GM18511 (cell line): ENCODE data around the gene GNS.
"Not testable (repeated sequence)": the region's sequence is repeated elsewhere in the genome, so short reads cannot be mapped to it uniquely, and the experiment has no call there.

Experiments
- ATAC-seq: cut with Tn5 transposase; IDR thresholded peaks from one replicate; pipeline ENCODE4 v1.9.1; 2021; ENCODE audit warnings: mild to moderate bottlenecking, moderate library complexity; ENCODE audit not compliant: unreplicated experiment

Gene GNS

GRCh38 chr12:64780132-64780530, 20.9 kb upstream of the GNS start:
- ATAC-seq: no peak

DNA sequence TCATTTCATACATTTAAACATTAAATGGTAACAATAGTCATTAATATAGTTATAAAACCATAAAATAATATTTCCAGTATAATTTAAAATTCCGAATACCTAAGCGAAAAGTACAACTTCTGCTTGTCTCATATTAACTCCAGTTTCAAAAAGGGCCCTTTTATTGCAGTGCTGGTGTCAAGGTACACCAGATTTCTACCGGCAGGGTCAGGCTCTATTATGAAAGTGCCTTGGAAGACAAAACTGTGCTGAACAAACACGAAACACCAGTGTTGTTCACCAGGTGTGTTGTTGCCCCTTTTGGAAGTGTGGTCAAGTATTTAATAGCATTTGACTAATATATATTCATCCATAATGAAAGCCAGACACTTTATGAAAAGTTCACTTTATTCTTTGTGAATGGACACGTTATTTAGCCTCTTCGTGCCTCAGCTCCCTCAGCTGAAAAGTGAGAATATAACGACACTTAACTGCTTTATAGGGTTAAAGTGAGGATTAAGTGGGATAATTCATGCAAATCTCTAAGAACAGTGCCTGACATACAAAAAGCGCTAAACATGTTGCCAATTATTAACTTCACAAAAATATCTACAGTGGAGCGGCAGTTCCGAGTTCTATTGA, 20.3 kb upstream of the GNS start:
- ATAC-seq: no peak

DNA sequence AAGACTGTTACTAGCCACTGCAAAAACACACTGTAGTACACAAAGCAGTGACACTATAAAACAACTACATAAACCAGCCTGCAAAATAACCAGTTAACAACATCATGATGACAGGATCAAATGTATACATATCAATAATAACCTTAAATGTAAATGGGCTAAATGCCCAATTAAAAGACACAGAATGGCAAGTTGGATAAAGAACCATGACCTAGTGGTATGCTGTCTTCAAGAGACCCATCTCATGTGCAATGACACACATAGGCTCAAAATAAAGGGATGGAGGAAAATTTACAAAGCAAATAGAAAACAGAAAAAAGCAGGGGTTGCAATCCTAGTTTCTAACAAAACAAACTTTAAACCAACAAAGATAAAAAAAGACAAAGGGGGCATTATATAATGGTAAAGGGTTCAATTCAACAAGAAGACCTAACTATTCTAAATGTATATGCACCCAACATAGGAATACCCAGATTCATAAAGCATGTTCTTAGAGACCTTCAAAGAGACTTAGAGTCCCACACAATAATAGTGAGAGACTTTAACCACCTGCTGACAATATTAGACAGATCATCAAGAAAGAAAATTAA, 16.0 kb upstream of the GNS start:
- ATAC-seq: not testable (repeated sequence)

GRCh38 chr12:64773386-64773785, 14.2 kb upstream of the GNS start:
- no peak for ATAC-seq

- no peak for ATAC-seq
These were observed 8.3 kb upstream of the GNS start for GRCh38 chr12:64767495-64767894.

DNA sequence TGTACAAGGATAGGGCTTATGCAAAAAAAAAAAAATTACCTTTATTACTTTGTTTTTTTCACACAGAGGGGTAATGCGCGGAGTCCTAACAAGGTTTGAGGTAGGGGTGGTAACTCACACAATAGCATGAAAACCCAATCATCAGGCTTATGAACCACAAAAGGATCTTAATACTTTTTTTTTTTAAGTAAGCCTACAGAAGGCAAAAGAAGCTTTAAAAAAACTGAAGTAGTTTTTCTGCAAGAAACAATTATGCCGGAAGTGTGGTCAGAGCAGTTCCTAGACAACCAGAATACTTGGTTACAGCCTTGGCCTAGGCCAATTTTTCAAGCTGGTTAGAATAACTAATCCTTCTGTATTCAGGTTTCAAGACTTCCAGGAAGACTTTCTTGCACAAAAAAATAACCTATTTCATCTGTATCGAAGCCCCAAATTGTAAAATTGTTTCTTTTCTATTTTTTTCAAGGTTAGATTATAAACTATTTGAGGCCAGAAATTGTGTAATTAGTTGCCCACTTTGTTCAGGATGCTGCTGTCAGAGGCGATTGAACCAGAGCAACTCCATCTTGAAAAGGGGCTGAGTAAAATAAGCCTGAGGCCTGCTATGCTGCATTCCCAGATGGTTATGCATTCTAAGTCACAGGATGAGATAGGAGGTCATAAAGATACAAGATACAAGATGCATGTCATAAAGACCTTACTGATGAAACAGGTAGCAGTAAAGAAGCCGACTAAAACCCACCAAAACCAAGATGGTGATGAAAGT, 1.8 kb upstream of the GNS start:
- ATAC-seq: no peak

DNA sequence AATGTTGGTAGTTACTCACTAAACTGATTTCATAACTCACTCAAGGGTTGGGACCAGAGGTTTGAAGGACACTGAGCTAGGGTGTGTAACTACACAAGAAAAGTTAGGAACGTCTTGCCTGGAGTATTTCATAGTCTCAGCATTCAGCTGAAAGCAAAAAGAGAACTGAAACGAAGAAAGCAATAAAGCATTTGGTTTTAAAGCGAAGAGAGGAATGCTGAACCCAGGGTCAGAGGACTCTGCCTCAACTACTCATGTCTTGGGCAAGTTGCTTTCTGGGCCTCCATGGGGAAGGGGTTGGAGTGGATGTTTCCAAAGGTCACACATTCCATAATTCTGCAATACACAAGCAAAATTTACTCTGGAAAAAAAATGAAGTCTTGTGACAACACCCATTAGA, 1.4 kb downstream of the GNS start:
- no peak for ATAC-seq

GRCh38 chr12:64756376-64756775, 2.8 kb downstream of the GNS start:
- peak; percentile 39 for ATAC-seq

DNA sequence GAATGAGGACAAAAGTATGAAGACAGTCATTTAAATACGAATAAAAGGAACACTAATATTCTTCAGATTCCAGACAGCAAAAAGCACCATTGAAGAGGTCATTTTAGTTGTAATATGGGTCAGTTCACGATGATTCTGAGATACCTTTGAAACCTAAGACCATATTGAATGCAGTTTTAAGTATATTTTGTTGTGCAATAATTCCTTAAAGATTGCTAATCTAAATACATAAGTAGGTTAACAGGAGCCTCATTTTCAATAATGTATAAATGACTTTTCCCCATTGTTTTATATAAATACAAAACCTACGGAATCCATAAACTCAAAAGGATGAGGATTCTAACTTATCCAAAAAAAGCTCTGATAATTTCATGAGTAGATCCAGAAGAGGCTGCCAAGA, 5.8 kb downstream of the GNS start:
- ATAC-seq: no peak

DNA sequence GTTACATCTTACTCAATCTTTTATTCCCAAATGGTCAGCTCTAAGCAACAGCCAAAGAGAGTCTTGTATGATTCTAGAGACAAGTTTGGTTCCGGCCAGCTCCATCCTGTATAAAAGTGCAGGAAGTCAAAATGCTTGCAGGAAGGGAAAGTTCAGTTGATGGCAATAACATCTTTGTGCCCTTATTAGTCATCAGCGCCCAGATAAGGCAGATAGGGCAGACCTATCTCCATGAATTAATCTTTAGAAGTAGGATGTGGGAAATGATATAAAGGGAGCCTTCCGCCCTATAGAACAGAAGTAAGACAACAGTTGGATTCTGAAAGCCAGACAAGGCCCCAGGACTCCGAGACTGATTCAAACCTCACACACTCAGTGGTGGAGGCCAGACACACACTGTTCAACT, 6.4 kb downstream of the GNS start:
- no peak for ATAC-seq

- no peak for ATAC-seq
These were observed 7.2 kb downstream of the GNS start for GRCh38 chr12:64752032-64752431.

GRCh38 chr12:64749461-64750200, 9.6 kb downstream of the GNS start:
- no peak for ATAC-seq

DNA sequence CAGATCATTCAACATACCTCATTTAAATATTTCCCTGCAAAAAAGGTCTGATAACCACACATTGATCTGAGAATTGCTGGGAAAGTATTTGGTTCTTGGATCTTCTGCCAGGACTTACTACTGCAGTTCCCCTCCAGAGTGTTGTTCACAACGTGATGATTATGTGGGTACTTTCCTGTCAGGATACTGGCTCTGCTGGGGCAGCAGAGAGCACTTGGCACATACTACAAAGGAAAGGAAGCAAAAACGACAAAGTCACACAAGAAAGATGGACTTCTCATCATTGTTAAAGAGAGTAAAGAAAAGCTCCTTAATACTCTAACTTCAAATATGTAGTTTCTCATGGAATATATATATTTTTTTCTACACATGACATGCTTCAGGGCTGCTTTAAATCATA, 11.5 kb downstream of the GNS start:
- ATAC-seq: no peak

DNA sequence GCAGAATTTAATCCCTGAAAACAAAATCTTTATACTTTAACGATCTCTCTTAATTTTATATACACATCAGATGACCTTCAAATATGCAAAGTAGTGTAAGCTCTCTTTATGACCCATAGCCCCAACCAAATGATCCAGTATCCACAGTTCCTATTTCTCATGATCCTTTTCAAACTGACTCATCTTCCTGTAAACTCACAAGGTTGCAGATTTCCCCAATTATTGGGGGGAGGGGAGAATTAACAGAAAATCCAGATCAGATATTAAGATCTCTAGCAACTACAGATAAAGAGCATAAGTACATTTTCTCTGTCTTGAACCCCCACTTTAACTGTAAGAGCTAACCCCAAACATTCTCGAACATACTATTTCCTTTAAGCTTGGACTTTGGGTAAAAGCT, 12.5 kb downstream of the GNS start:
- ATAC-seq: no peak

DNA sequence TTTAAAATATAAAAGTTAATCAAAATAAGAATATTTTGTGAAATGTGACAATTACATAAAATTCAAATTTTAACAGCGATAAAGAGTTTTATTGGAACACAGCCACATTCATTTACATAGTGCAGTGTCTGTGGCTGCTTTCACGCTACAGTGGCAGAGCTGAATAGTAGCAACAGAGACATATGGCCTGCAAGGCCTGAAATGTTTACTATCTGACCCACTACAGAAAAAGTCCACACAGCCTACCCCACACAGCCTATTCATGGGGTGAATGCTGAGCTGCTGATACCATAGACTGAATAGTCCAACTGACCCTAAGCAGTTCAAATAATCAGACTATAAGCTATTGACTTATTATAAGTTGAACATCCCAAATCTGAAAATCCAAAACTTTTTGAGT, 13.2 kb downstream of the GNS start:
- no peak for ATAC-seq

DNA sequence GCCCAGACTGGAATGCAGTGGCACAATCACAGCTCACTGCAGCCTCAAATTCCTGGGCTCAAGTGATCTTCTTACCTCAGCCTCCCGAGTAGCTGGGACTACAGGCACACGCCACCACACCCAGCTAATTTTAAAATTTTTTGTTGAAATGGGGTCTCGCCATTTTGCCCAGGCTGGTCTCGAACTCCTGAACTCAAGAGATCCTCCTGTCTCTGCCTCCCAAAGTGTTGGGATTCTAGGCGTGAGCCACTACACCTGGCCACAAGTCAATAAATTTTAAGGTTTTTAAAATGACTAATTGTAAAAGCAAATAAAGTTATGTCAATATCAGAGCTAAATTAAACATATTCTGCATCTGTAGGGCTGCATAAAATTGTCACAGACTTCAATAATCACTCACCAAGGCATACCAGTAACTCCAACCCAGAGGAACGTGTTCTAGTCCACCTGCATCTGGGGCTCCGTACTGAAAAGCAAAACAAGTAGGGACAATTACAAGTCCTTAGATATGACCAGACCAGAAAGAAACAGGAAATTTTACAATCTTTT, 13.9 kb downstream of the GNS start:
- no peak for ATAC-seq

DNA sequence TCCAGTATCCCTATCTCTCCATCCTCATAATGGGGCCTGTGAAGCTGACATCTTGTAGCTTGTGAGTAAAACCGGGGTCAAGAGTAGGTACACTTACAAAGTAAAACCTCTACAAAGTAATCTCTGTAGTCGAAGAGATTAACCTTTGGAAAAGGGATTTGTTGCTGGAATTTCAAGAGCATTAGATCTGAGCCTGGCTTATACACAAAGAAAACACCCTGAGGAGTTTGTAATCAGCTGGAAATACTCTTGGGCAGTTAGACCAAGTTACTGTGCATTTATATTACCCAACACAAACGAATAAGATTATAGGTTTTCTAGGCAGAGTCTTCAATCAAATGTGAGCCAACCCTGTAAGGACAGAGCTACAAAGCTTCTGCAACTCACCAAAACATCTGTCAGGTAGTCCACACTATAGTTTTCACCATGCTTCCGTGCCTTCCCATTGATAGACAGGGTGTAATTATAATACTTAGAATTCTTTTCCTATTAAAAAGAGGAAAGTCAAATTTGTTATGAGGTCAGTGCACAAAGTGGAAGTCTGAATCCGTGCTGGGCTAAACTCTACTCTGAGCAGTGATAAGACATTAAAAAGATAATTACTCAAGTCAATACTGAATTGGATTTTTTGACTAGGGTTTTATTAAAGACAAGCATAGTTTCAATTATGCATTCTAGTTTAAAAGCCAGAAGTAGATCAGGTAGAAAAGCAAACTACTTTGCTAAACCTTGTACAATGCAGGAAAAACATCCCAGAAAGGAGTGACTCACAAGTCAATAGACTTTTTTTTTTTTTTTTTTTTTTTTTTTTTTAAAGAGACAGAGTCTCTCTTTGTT, 14.6 kb downstream of the GNS start:
- ATAC-seq: no peak

GRCh38 chr12:64743206-64743605, 16.0 kb downstream of the GNS start:
- ATAC-seq: no peak

- no peak for ATAC-seq
These were observed 16.8 kb downstream of the GNS start for GRCh38 chr12:64742416-64742815.

- no peak for ATAC-seq
These were observed 18.6 kb downstream of the GNS start for GRCh38 chr12:64740646-64741045.

GRCh38 chr12:64739778-64740177, 19.4 kb downstream of the GNS start:
- ATAC-seq: no peak
